Natural killer cell (primary cell): ENCODE data around the gene NTHL1. TPM values are rescaled to one million over a fixed set of nuclear protein-coding genes. Genes with fewer than 3 reads are reported as not detected.

ENCODE experiments used
- ATAC-seq, 3 donors: fragments of 150-1000 bp in 2 of 3; fragments of 200-7000 bp in 1 of 3; cut with Tn5 transposase; 1 replicate in 1 of 3; 2 replicates in 2 of 3; pipeline ENCODE4 v1.10.0; 2021; ENCODE audit warnings: mild to moderate bottlenecking in 2 of 3, moderate library complexity in 2 of 3
- DNase-seq, 2 donors: peaks; one replicate each; pipeline versions ENCODE4 v3.0.0 to v3.0.0-alpha.2; 2013 to 2021; ENCODE audit warnings: mixed read lengths in 1 of 2
- H3K27ac ChIP-seq: one replicate; pipeline ENCODE4 v1.5.1; 2013; ENCODE audit warnings: mild to moderate bottlenecking, low read length
- H3K27me3 ChIP-seq: one replicate; pipeline ENCODE4 v1.6.1; 2013; ENCODE audit warnings: low read length; ENCODE audit not compliant: control insufficient read depth, insufficient read depth
- H3K36me3 ChIP-seq: one replicate; pipeline ENCODE4 v1.6.1; 2013; ENCODE audit warnings: low read length; ENCODE audit not compliant: control insufficient read depth, insufficient read depth
- H3K4me1 ChIP-seq: one replicate; pipeline ENCODE4 v1.6.1; 2013; ENCODE audit warnings: low read length; ENCODE audit not compliant: control insufficient read depth, insufficient read depth
- H3K4me3 ChIP-seq: one replicate; pipeline ENCODE4 v1.5.1; 2013; ENCODE audit warnings: low read length
- H3K9me3 ChIP-seq: one replicate; pipeline ENCODE4 v1.6.1; 2013; ENCODE audit warnings: low read length; ENCODE audit not compliant: control insufficient read depth, insufficient read depth
- H3K27ac Mint-ChIP-seq, 2 donors: one replicate each; pipeline ENCODE4 v1.8.0; 2022; ENCODE audit warnings: mild to moderate bottlenecking in 2 of 2, mixed read lengths in 2 of 2, moderate library complexity in 1 of 2
- H3K27me3 Mint-ChIP-seq, 2 donors: one replicate each; pipeline ENCODE4 v1.8.0; 2022; ENCODE audit warnings: low read depth in 2 of 2, mixed read lengths in 2 of 2
- H3K36me3 Mint-ChIP-seq: one replicate; pipeline ENCODE4 v1.8.0; 2022; ENCODE audit warnings: mixed read lengths
- H3K4me1 Mint-ChIP-seq, 2 donors: one replicate each; pipeline ENCODE4 v1.8.0; 2022; ENCODE audit warnings: mixed read lengths in 2 of 2
- H3K4me3 Mint-ChIP-seq: one replicate; pipeline ENCODE4 v1.8.0; 2022; ENCODE audit warnings: mild to moderate bottlenecking, moderate library complexity, mixed read lengths
- H3K9me3 Mint-ChIP-seq, 2 donors: one replicate each; pipeline ENCODE4 v1.8.0; 2022; ENCODE audit warnings: mixed read lengths in 2 of 2
- CTCF ChIP-seq: fragments of 200-600 bp; IDR thresholded peaks from one replicate; pipeline ENCODE4 v1.8.0; 2022; ENCODE audit warnings: antibody characterized with exemption
- WGBS: methylation state at CpG from one replicate; pipeline ENCODE4 v1.1.7; 2013; ENCODE audit warnings: missing lambda C conversion rate; ENCODE audit not compliant: insufficient coverage; 5-methylcytosine and 5-hydroxymethylcytosine counted together
- intact Hi-C: fragments of 100-400 bp; cut with micrococcal nuclease; formaldehyde crosslinking; loops from one replicate; pipeline ENCODE4 v1.14.2; 2022
- total RNA-seq, 4 donors: library from RNA; stranded (reverse); fragments of 120-200 nt in 1 of 4; gene quantifications; one replicate each; pipeline versions ENCODE4 v1.2.3 to v1.2.4, GENCODE V29; 2013 to 2022

Gene NTHL1
- total RNA-seq, 3 donors from 2014 or later (not counting 1 experiment from before 2014, with no cell fraction given): 8.7 to 12.9 (median 9.7) TPM

- Histone ChIP-seq H3K36me3 (peaks cover 30% of the 10 kb centered on the region), H3K4me3 (no peak overlapping the region), H3K27ac (no peak overlapping the region), H3K9me3 (no peaks in the 10 kb centered on the region), H3K4me1 (peaks cover 8% of the 10 kb centered on the region), H3K27me3 (no peaks in the 10 kb centered on the region)
- WGBS: 96% methylated on average over 25 of the region's 25 CpGs
- no peaks in the 10 kb centered on the region for H3K27me3 Mint-ChIP-seq
- H3K4me1 Mint-ChIP-seq: peaks cover 6 to 10% of the 10 kb centered on the region in 2 donors
- no peaks in the 10 kb centered on the region for H3K36me3 Mint-ChIP-seq
- ATAC-seq (no peak), DNase-seq (no peak)
- no peak overlapping the region for H3K27ac Mint-ChIP-seq
- no peaks in the 10 kb centered on the region for H3K9me3 Mint-ChIP-seq
- no peak for TF ChIP-seq CTCF
- intact Hi-C loops: no loop called here
- H3K4me3 Mint-ChIP-seq: no peak overlapping the region
Observed at GRCh38 chr16:2063861-2064260, 16.2 kb upstream of the NTHL1 start.

- H3K4me3 Mint-ChIP-seq: no peak overlapping the region
- H3K36me3 Mint-ChIP-seq: no peaks in the 10 kb centered on the region
Observed at GRCh38 chr16:2062801-2063200, 15.2 kb upstream of the NTHL1 start.

GRCh38 chr16:2061526-2061925, 13.9 kb upstream of the NTHL1 start:
- intact Hi-C loops: no loop called here
- 96% methylated on average over 13 of the region's 13 CpGs for WGBS
- Histone ChIP-seq H3K27ac (no peak overlapping the region), H3K9me3 (no peaks in the 10 kb centered on the region), H3K4me3 (no peak overlapping the region), H3K27me3 (no peaks in the 10 kb centered on the region), H3K4me1 (peaks cover 8% of the 10 kb centered on the region), H3K36me3 (peaks cover 41% of the 10 kb centered on the region)
- no peaks in the 10 kb centered on the region for H3K36me3 Mint-ChIP-seq
- no peaks in the 10 kb centered on the region for H3K27me3 Mint-ChIP-seq
- DNase-seq (no peak), ATAC-seq (no peak)
- H3K9me3 Mint-ChIP-seq: no peaks in the 10 kb centered on the region
- no peak overlapping the region for H3K4me3 Mint-ChIP-seq
- H3K4me1 Mint-ChIP-seq: peaks cover 6 to 15% of the 10 kb centered on the region in 2 donors
- no peak for TF ChIP-seq CTCF
- no peak overlapping the region for H3K27ac Mint-ChIP-seq

More at GRCh38 chr16:2062801-2063200, 15.2 kb upstream of the NTHL1 start:
- Histone ChIP-seq H3K27me3 (no peaks in the 10 kb centered on the region), H3K4me3 (no peak overlapping the region), H3K9me3 (no peaks in the 10 kb centered on the region), H3K4me1 (peaks cover 8% of the 10 kb centered on the region), H3K36me3 (peaks cover 32% of the 10 kb centered on the region), H3K27ac (no peak overlapping the region)
- intact Hi-C loops: no loop called here
- Mint-ChIP-seq H3K27ac (no peak overlapping the region), H3K4me1 (peaks cover 6 to 15% of the 10 kb centered on the region in 2 donors), H3K27me3 (no peaks in the 10 kb centered on the region), H3K9me3 (no peaks in the 10 kb centered on the region)
- TF ChIP-seq CTCF: no peak
- DNase-seq: no peak
- ATAC-seq: no peak
- WGBS: 97% methylated on average over 28 of the region's 28 CpGs

GRCh38 chr16:2061023-2061422, 13.4 kb upstream of the NTHL1 start:
- WGBS: 97% methylated on average over 18 of the region's 18 CpGs
- Mint-ChIP-seq H3K4me3 (no peak overlapping the region), H3K4me1 (peaks cover 3 to 12% of the 10 kb centered on the region in 2 donors), H3K36me3 (no peaks in the 10 kb centered on the region), H3K27ac (no peak overlapping the region), H3K9me3 (no peaks in the 10 kb centered on the region), H3K27me3 (no peaks in the 10 kb centered on the region)
- peaks cover 36% of the 10 kb centered on the region for H3K36me3 ChIP-seq
- TF ChIP-seq CTCF: no peak
- intact Hi-C loops: no loop called here
- ATAC-seq (no peak), DNase-seq (no peak)
- H3K4me3 ChIP-seq: no peak overlapping the region
- no peak overlapping the region for H3K27ac ChIP-seq
- H3K4me1 ChIP-seq: peaks cover 8% of the 10 kb centered on the region
- H3K27me3 ChIP-seq: no peaks in the 10 kb centered on the region
- H3K9me3 ChIP-seq: no peaks in the 10 kb centered on the region
